Activated CD4-positive, CD25-positive, alpha-beta regulatory T cell (primary cell): Measurements from ENCODE around the gene CRIM1.

Experiments used
- DNase-seq, 4 experiments: peaks; one replicate each; lab custom pipeline; 2025; lab: John Stamatoyannopoulos, UW

CRIM1 gene

GRCh38 chr2:36455788-36456187, 100.2 kb downstream of the CRIM1 start:
- DNase-seq: no peak

- no peak for DNase-seq
Observed at GRCh38 chr2:36456227-36457175, 100.9 kb downstream of the CRIM1 start.

- no peak for DNase-seq
Observed at GRCh38 chr2:36458106-36458505, 102.5 kb downstream of the CRIM1 start.

GRCh38 chr2:36459725-36460137, 104.2 kb downstream of the CRIM1 start:
- DNase-seq: no peak

- no peak for DNase-seq
Observed at GRCh38 chr2:36461039-36461681, 105.6 kb downstream of the CRIM1 start.

- DNase-seq: no peak
Observed at GRCh38 chr2:36462311-36462935, 106.8 kb downstream of the CRIM1 start.

GRCh38 chr2:36463365-36463764, 107.8 kb downstream of the CRIM1 start:
- DNase-seq: no peak

GRCh38 chr2:36464006-36464721, 108.6 kb downstream of the CRIM1 start:
- DNase-seq: no peak

- DNase-seq: no peak
Observed at GRCh38 chr2:36466135-36466534, 110.6 kb downstream of the CRIM1 start.

GRCh38 chr2:36468463-36469105, 113.0 kb downstream of the CRIM1 start:
- DNase-seq: no peak

GRCh38 chr2:36469106-36469477, 113.5 kb downstream of the CRIM1 start:
- DNase-seq: no peak

GRCh38 chr2:36469710-36470109, 114.1 kb downstream of the CRIM1 start:
- no peak for DNase-seq

- no peak for DNase-seq
Observed at GRCh38 chr2:36473230-36473629, 117.7 kb downstream of the CRIM1 start.

- no peak for DNase-seq
Observed at GRCh38 chr2:36476411-36476810, 120.8 kb downstream of the CRIM1 start.

- DNase-seq: no peak
Observed at GRCh38 chr2:36477315-36477714, 121.7 kb downstream of the CRIM1 start.

- DNase-seq: no peak
Observed at GRCh38 chr2:36477746-36478145, 122.2 kb downstream of the CRIM1 start.

- DNase-seq: no peak
Observed at GRCh38 chr2:36478332-36478738, 122.8 kb downstream of the CRIM1 start.

GRCh38 chr2:36478999-36479398, 123.4 kb downstream of the CRIM1 start:
- no peak for DNase-seq

GRCh38 chr2:36479406-36479805, 123.8 kb downstream of the CRIM1 start:
- no peak for DNase-seq

GRCh38 chr2:36480028-36480427, 124.5 kb downstream of the CRIM1 start:
- DNase-seq: no peak

- no peak for DNase-seq
Observed at GRCh38 chr2:36480636-36481035, 125.1 kb downstream of the CRIM1 start.

- no peak for DNase-seq
Observed at GRCh38 chr2:36481709-36482108, 126.1 kb downstream of the CRIM1 start.
